SK-N-SH treated with all-trans-retinoic acid at 6 μM for 48 hours (cell line): Measurements from ENCODE around the gene SPON1.

Experiments used
- ATAC-seq: fragments of 200-7000 bp; cut with Tn5 transposase; 3 replicates; pipeline ENCODE4 v1.9.1; 2020; ENCODE audit warnings: mild to moderate bottlenecking, moderate library complexity
- BACH2 ChIP-seq: fragments of 250-450 bp; sonication (Bioruptor Pico); IDR thresholded peaks from 2 replicates; pipeline ENCODE4 v1.9.0; 2021; ENCODE audit warnings: mild to moderate bottlenecking, borderline replicate concordance
- CREB5 ChIP-seq: fragments of 250-450 bp; sonication (Bioruptor Pico); IDR thresholded peaks from 2 replicates; pipeline ENCODE4 v1.5.1; 2020; ENCODE audit warnings: low read depth, mild to moderate bottlenecking, moderate library complexity
- CSDC2 ChIP-seq: fragments of 250-450 bp; sonication (Bioruptor Pico); IDR thresholded peaks from 2 replicates; pipeline ENCODE4 v1.5.0; 2020; ENCODE audit warnings: mild to moderate bottlenecking, moderate library complexity
- CSRNP3 ChIP-seq: fragments of 250-450 bp; sonication (Bioruptor Pico); IDR thresholded peaks from 2 replicates; pipeline ENCODE4 v1.5.1; 2021; ENCODE audit warnings: mild to moderate bottlenecking, moderate library complexity
- ESRRG ChIP-seq: fragments of 250-450 bp; sonication (Bioruptor Pico); IDR thresholded peaks from 2 replicates; pipeline ENCODE4 v1.6.1; 2021; ENCODE audit warnings: mild to moderate bottlenecking
- GLIS3 ChIP-seq: fragments of 250-450 bp; sonication (Bioruptor Pico); IDR thresholded peaks from 2 replicates; pipeline ENCODE4 v1.5.0; 2020; ENCODE audit warnings: mild to moderate bottlenecking, moderate library complexity
- ISL1 ChIP-seq: fragments of 250-450 bp; sonication (Bioruptor Pico); IDR thresholded peaks from 2 replicates; pipeline ENCODE4 v2.1.2; 2022; ENCODE audit warnings: mild to moderate bottlenecking, moderate library complexity
- OSR1 ChIP-seq: fragments of 250-450 bp; sonication (Bioruptor Pico); IDR thresholded peaks from 2 replicates; pipeline ENCODE4 v1.8.0; 2022; ENCODE audit warnings: moderate library complexity, mild to moderate bottlenecking, inconsistent platforms
- PATZ1 ChIP-seq: fragments of 250-450 bp; sonication (Bioruptor Pico); IDR thresholded peaks from 2 replicates; pipeline ENCODE4 v1.8.0; 2020; ENCODE audit warnings: mild to moderate bottlenecking, moderate library complexity, borderline replicate concordance
- POU6F1 ChIP-seq: fragments of 250-450 bp; sonication (Bioruptor Pico); IDR thresholded peaks from 2 replicates; pipeline ENCODE4 v1.8.0; 2021; ENCODE audit warnings: low read depth, mild to moderate bottlenecking, moderate library complexity, borderline replicate concordance
- PPARA ChIP-seq: fragments of 250-450 bp; sonication (Bioruptor Pico); IDR thresholded peaks from 2 replicates; pipeline ENCODE4 v1.5.0; 2020; ENCODE audit warnings: mild to moderate bottlenecking, borderline replicate concordance
- RARB ChIP-seq: fragments of 250-450 bp; sonication (Bioruptor Pico); IDR thresholded peaks from 2 replicates; pipeline ENCODE4 v1.8.0; 2021; ENCODE audit warnings: mild to moderate bottlenecking, moderate library complexity
- SNAI2 ChIP-seq: fragments of 250-450 bp; sonication (Bioruptor Pico); IDR thresholded peaks from 2 replicates; pipeline ENCODE4 v1.5.0; 2020; ENCODE audit warnings: mild to moderate bottlenecking, moderate library complexity
- TCF4 ChIP-seq: fragments of 250-450 bp; sonication (Bioruptor Pico); IDR thresholded peaks from 2 replicates; pipeline ENCODE4 v1.8.0; 2021; ENCODE audit warnings: mild to moderate bottlenecking, moderate library complexity, borderline replicate concordance
- TSHZ2 ChIP-seq: fragments of 250-450 bp; sonication (Bioruptor Pico); IDR thresholded peaks from 2 replicates; pipeline ENCODE4 v1.5.0; 2020; ENCODE audit warnings: mild to moderate bottlenecking, moderate library complexity
- ZC3H10 ChIP-seq: fragments of 250-450 bp; sonication (Bioruptor Pico); IDR thresholded peaks from 2 replicates; pipeline ENCODE4 v1.5.1; 2021; ENCODE audit warnings: mild to moderate bottlenecking, moderate library complexity
- ZFP3 ChIP-seq: fragments of 250-450 bp; sonication (Bioruptor Pico); IDR thresholded peaks from 2 replicates; pipeline ENCODE4 v1.5.0; 2020; ENCODE audit warnings: mild to moderate bottlenecking, moderate library complexity
- ZFP30 ChIP-seq: fragments of 450-650 bp; formaldehyde crosslinking; IDR thresholded peaks from 2 replicates; pipeline ENCODE4 v1.5.0; 2022; ENCODE audit warnings: mild to moderate bottlenecking, moderate library complexity
- ZNF565 ChIP-seq: fragments of 450-650 bp; formaldehyde crosslinking; conservative IDR thresholded peaks from 2 replicates; pipeline ENCODE4 v1.5.0; 2020; ENCODE audit warnings: low read depth, mild to moderate bottlenecking, moderate library complexity
- ZNF70 ChIP-seq: fragments of 450-650 bp; formaldehyde crosslinking; IDR thresholded peaks from 2 replicates; pipeline ENCODE4 v1.5.0; 2020; ENCODE audit warnings: mild to moderate bottlenecking, moderate library complexity
- ZNF8 ChIP-seq: fragments of 450-650 bp; formaldehyde crosslinking; IDR thresholded peaks from 2 replicates; pipeline ENCODE4 v1.5.0; 2020; ENCODE audit warnings: mild to moderate bottlenecking, moderate library complexity

Gene SPON1

GRCh38 chr11:13947379-13947778, 15.1 kb upstream of the SPON1 start (continued):
- TF ChIP-seq CREB5 (CRISPR knock-in tag), result no peak
- no peak for TF ChIP-seq ZC3H10 (CRISPR knock-in tag)
- no peak for TF ChIP-seq POU6F1 (CRISPR knock-in tag)

DNA sequence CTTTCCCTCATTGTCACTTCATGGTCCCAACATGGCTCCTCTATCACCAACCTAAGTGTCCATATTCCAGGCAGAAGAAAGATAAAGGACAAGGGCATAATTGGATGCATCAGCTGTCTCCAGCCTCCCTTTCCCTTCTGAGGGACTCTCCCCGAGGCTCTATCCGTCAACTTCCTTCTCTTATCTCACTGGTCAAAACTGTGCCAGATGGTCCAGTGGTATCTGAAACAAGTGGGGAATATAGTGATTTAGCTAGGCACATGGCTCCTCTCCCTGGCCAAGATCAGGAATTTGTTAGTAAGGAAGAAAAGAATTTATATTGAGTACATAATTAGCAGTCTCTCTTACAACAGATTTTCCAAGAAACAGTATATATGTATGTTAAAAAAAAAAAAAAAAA, 12.6 kb upstream of the SPON1 start:
- TF ChIP-seq ZFP30 (CRISPR knock-in tag), result no peak
- TF ChIP-seq CREB5 (CRISPR knock-in tag), result no peak
- TF ChIP-seq ZFP3 (CRISPR knock-in tag), result no peak
- TF ChIP-seq RARB (CRISPR knock-in tag), result no peak
- TF ChIP-seq TSHZ2, result no peak
- TF ChIP-seq ZNF70 (CRISPR knock-in tag), result no peak
- TF ChIP-seq PPARA, result no peak
- no peak for TF ChIP-seq ZNF565 (CRISPR knock-in tag)
- TF ChIP-seq ZNF8 (CRISPR knock-in tag), result no peak
- TF ChIP-seq BACH2, result no peak
- no peak for TF ChIP-seq TCF4 (CRISPR knock-in tag)
- no peak for ATAC-seq

- no peak for ATAC-seq
- no peak for TF ChIP-seq PATZ1 (CRISPR knock-in tag)
- TF ChIP-seq GLIS3, result no peak
- TF ChIP-seq ESRRG (CRISPR knock-in tag), result no peak
- no peak for TF ChIP-seq ZFP3 (CRISPR knock-in tag)
- TF ChIP-seq OSR1 (CRISPR knock-in tag), result no peak
- no peak for TF ChIP-seq TCF4 (CRISPR knock-in tag)
- no peak for TF ChIP-seq CSRNP3 (CRISPR knock-in tag)
- TF ChIP-seq PPARA, result no peak
- no peak for TF ChIP-seq ZFP30 (CRISPR knock-in tag)
- TF ChIP-seq ZC3H10 (CRISPR knock-in tag), result no peak
- TF ChIP-seq, all 23 proteins: peak for 0
These were observed 10.3 kb upstream of the SPON1 start for GRCh38 chr11:13952221-13952620.

GRCh38 chr11:13952668-13953067, 9.9 kb upstream of the SPON1 start:
- no peak for ATAC-seq
- TF ChIP-seq ZNF70 (CRISPR knock-in tag) (no peak), ZNF565 (CRISPR knock-in tag) (no peak), PPARA (no peak), ISL1 (CRISPR knock-in tag) (no peak), SNAI2 (CRISPR knock-in tag) (no peak), CSDC2 (CRISPR knock-in tag) (no peak), ZNF8 (CRISPR knock-in tag) (no peak), BACH2 (no peak)
